GM20000 (cell line): Measurements from ENCODE around the gene EGR2.

Source experiments
- DNase-seq: peaks from one replicate; pipeline ENCODE4 v3.0.0; 2012; ENCODE audit warnings: low spot score
- TF ChIP-seq, protein P1 (sequence below): IDR thresholded peaks from 2 replicates; pipeline ENCODE4 v1.5.1; 2012; ENCODE audit warnings: mild to moderate bottlenecking, control low read depth; ENCODE audit errors: extremely low read depth, missing control alignments

The EGR2 gene

DNA sequence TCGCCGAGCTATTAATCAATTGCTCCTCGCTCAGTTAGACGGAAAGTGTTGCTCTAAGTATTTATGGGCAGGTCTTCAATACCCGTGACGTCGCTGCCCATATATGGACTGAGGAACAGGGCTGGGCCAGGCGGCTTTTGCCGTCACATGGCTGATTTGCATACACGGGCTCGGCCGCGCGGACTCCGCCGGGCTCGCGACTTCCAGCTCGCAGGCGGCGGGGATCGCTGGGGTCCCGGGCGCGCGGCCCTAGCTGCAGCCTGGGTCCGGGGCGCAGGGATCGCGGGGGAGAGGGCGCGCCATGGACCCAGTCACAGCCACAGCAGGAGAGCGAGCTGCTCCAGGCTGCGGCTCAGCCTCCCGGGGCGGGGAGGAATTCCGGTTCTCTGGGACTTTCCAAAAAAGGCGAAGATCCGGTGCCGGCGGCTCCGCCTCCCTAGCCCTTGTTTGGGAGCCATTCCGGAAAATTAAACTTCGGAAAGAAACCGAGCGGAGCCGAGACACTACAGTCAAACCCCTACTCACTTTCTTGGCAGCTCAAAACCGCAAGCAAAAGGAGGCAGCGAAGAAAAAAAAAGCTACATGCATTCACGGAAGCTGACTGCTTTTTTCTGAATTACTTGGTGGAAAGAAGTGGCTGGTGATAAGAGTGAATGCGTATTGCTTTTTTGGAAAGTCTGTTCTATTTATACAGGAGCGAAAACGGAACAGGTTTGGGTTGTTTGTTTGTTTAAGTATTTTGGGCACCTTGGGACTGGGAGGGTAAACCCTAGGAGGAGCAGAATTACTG, at the start of gene EGR2:
EGR2 (minus strand) TSS at position 36 of the 790 bp plus-strand sequence. CDS start 337 bp downstream, outside the sequence.
- TF ChIP-seq, protein P1, sequence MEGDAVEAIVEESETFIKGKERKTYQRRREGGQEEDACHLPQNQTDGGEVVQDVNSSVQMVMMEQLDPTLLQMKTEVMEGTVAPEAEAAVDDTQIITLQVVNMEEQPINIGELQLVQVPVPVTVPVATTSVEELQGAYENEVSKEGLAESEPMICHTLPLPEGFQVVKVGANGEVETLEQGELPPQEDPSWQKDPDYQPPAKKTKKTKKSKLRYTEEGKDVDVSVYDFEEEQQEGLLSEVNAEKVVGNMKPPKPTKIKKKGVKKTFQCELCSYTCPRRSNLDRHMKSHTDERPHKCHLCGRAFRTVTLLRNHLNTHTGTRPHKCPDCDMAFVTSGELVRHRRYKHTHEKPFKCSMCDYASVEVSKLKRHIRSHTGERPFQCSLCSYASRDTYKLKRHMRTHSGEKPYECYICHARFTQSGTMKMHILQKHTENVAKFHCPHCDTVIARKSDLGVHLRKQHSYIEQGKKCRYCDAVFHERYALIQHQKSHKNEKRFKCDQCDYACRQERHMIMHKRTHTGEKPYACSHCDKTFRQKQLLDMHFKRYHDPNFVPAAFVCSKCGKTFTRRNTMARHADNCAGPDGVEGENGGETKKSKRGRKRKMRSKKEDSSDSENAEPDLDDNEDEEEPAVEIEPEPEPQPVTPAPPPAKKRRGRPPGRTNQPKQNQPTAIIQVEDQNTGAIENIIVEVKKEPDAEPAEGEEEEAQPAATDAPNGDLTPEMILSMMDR, result no peak
- DNase-seq, result peak; percentile 98

DNA sequence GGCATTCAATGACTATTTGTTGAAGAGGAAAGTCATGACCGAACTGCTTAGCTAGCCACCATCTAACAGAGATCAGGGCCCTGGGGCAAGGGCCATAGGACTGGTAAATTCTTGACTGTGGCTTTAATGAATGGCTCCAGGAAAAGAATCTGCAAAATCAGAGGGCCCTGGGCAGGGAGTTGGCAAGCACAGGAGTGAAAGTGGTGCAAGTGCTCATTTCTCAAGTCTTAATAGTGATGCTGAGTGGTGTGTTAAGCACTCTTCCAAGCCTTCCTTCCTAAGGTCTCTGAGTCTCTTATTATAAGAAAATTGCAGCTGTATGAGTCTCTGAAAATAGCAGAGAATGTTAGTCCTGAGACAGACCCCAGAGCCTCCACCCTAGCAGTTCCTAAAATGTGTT, 46.3 kb upstream of the EGR2 start:
- TF ChIP-seq, protein P1, result no peak
- no peak for DNase-seq

DNA sequence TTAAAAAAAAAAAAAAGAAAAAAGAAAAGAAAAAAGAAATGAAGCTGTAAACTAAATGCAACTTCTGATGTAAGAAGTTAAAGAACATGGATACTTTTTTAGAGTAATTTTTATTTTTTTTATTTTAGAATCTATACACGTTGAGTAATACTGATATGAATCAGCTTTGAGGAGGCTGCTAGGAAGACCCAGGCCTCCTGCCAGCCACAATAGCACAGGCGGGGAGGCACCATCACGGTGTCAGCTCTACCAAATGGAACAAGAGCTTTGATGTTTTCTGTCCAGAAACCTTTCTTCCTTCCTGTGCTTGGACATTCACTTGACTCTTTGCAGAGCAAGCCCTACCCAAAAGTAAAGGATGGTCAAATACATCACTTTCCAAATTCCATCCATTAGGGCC, 45.3 kb upstream of the EGR2 start:
- TF ChIP-seq, protein P1, result no peak
- DNase-seq, result no peak

DNA sequence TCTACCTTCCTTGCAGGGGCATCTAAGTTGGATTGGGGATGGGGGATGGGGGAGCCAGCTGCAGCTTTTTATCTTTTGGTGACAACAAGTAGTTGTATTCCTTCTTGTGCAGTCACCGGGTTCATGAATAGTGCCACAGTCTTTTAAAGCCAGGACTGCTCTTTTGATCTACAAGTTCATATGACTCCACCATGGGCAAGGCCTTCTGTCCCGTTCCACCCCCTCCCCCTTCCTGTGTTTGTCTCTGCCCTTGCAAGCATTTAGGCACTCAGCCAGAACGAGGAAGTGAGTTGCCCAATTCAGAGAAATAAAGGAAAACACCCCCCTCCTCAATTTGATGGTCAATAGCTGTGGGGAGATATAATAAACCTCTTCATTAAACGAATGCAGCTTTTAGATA, 44.8 kb upstream of the EGR2 start:
- TF ChIP-seq, protein P1, result no peak
- no peak for DNase-seq

DNA sequence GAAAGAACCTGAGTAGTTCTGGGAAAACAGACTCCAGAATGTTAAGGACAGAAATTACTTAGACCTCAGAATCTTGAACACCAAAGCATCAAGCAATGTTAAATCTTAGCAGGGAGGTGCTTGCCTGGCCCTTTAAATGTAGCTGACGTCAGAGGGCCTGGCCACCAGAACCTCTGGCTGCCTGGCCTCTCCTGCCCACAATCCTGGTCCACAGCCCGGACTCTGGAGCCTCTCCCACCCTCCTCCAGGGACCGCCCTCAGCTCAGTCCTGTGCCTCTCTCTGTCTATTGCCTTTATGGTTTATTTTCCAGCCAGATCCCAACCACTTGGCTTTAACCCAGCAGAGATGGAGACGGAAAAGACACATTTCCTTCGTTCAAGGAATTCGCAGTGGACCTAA, 42.2 kb upstream of the EGR2 start:
- TF ChIP-seq, protein P1, result no peak
- DNase-seq, result no peak

DNA sequence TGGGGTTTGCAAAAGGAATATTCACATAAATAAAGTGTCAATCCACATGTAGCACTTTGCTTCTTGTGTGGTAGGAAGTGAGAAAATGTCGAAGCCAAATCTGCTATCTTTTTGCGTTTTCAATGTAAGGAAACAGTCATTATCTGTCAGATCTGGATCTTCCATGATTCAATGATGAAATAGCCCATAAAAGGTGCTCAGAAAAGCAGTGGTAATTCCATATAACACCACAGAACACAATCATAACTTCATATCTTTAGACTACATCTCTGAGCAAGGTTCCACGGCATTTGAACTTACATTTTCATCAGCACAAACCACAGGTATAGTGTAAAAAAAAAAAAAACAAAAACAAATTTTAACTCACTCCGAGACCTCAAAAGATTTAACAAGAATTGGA, 39.9 kb upstream of the EGR2 start:
- TF ChIP-seq, protein P1, result no peak
- DNase-seq, result no peak

DNA sequence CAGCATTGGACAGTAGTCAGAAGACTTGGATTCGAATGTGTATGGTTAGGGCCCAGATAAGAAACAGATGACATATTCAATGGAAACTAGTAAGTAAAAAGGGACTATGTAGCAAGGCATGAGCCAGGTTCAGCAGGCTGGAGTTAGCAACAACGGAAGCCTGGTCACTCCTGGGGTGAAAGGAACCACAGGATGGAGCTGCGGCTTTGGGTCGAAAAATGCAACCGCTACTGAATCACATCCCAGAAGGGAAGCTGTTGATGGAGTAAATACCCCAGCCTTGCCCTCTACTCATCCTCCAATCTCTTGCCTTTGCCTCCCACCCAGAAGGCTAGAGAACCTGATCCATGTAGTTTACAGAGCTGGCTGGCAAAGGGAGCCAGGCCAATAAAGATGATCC, 37.5 kb upstream of the EGR2 start:
- TF ChIP-seq, protein P1, result no peak
- DNase-seq, result no peak
